ENCODE data around the gene NPAS2. TPM values are rescaled to one million over a fixed set of nuclear protein-coding genes. Genes with fewer than 3 reads are reported as not detected.

Gene NPAS2
- total and polyA plus RNA-seq, 2 of the 8 experiments (the other 6 are each of a cell fraction or from before 2014, with no cell fraction given), result 1.8 to 1.9 TPM

DNA sequence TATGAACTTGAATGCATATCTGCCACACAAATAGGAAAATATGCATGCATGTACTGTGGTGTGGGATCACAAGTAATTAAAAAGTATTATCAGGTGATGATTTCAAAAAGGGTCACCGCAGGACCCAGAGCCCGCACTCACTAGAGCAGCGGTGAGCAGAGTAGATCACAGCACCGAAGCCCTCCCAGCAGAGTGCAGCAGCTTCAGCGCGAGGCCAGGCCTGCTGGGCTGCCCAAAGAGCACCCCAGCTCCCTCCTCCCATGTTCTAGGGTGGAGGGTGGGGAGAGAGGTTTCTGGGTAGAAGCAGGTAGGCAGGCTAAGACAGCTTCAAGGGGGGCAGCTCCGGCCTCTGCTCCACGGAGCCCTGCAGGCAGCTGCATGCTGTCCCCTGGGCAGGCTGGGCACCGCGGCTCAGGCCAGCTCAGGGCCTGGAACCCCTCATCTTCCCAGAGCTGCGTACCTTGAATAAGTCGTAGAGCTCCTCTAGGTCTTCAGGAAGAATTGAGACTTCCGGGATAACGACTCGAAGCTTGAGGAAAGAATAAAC lies 207.1 kb downstream of the NPAS2 start (continued):
- TF ChIP-seq CHD7 (IDR thresholded peaks at IDR 0.05; ENCODE audit: insufficient replicate concordance, low read length), result no peak
- TF ChIP-seq SIX5 (IDR thresholded peaks at IDR 0.05; ENCODE audit: low read depth, low read length), result no peak
- TF ChIP-seq CREB1 (IDR thresholded peaks at IDR 0.05), result no peak

Data from H1 (cell line).